HUDEP-2 (cell line): Measurements from ENCODE around the gene TAGLN.
A peak's percentile ranks its signal among the peaks of the same experiment; 100 is the strongest.
"Not testable (repeated sequence)": the region's sequence is repeated elsewhere in the genome, so short reads cannot be mapped to it uniquely, and the experiment has no call there.

Source experiments
- DNase-seq, 76 experiments: peaks; one replicate each; lab custom pipeline; 2025; ENCODE audit not compliant: unreplicated experiment in 76 of 76; lab: John Stamatoyannopoulos, UW

TAGLN gene

DNA sequence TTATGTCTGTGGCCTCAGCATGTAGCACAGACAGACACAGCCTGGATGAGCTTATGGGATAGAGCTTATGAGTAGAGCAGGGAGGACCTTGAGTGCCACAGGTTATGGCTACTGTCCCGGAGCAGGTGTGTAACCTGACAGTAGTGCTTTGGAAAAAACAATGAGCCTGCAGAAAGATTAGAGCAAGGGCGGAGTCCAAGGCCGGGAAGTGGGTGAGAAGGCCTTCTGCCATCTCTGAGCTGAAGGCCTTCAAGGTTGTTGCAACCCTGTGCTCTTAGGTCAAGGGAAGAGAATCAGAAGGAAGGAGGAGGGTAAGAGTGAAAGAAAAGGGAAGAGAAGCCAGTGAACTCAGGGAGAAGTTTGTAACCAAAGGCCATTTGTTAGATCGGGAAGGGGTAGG lies 3.9 kb upstream of the TAGLN start:
- DNase-seq: no peak

DNA sequence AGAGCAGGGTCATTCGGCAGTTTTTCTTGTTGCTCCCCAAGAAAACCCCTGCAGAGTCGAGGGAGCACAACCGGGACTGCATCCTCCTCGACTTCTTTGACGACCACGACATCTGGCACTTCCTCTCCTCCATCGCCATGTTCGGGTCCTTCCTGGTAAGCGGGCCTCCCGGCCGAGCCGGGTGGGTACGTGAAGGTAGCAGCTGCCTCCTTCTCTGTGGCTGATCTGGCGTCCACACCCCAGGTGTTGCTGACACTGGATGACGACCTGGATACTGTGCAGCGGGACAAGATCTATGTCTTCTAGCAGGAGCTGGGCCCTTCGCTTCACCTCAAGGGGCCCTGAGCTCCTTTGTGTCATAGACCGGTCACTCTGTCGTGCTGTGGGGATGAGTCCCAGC lies 3.4 kb upstream of the TAGLN start:
- no peak for DNase-seq

DNA sequence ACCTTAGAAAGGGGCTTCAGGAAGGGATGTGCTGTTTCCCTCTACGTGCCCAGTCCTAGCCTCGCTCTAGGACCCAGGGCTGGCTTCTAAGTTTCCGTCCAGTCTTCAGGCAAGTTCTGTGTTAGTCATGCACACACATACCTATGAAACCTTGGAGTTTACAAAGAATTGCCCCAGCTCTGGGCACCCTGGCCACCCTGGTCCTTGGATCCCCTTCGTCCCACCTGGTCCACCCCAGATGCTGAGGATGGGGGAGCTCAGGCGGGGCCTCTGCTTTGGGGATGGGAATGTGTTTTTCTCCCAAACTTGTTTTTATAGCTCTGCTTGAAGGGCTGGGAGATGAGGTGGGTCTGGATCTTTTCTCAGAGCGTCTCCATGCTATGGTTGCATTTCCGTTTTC lies 2.2 kb upstream of the TAGLN start:
- DNase-seq: no peak

DNA sequence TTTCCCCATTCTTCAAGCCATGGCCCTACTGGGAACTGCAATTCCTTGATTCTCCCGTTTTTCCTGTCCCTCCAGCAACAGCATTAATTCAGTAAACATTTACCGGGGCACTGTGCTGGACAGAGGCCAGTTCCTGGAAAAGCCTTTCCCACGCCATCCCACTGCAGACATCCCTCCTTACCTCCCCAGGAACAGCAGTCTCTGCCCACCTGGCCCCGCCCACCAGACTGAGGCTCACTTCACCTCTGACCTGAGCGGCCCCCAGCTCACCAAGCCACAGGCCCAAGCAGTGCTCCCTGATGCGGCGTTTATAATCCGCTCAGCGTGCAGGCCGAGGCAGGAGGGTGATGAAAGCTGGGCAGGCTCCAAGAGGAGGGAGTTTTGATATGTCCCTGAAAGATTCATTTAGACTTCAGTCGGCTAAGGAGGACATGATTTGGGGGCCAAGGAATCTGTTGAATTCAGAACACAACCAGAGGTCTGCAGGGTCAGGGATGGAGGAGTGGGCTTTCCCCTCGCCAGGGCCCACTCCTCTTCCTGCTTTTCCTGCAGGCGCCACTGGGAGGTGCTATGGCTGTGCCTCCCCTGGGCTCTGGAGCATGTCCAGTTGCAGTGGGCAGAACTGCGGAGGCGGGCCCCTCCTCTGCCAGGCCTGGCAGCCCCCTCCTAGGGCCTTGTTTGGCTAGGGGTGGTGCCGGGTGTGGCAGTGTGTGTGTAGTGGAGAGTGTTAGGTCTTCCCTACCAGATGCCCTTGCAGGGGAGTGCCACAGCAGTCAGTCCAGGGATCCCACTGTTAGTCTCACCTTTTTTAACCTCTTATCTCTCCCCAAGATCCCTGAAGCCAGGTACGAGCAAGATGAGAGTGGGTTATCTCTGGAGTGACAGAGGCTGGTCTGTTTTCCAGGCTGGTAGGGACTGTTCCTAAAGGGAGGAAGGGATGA lies 1.4 kb upstream of the TAGLN start:
- peak in 67 of 76 experiments; percentile 5 to 81 (median 55) for DNase-seq

DNA sequence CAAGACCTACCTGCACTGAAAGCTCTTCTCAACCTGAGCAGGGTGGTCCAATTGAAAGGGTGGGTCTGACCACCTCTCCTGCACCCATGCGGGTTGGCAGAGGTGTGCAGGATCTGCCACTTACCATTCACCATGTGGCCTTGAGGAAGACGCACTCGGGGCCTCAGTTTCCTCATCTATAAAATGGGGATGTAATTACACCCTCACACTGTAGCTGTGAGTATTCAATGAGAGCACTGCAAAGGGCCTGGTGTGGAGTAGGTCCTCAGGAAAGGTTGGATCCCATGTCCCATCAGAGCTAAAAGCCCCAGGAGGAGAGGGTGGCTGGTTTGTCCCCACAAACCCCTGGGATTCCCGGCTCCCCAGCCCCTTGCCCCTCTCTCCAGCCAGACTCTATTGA lies 557 bp upstream of the TAGLN start:
- DNase-seq: no peak

DNA sequence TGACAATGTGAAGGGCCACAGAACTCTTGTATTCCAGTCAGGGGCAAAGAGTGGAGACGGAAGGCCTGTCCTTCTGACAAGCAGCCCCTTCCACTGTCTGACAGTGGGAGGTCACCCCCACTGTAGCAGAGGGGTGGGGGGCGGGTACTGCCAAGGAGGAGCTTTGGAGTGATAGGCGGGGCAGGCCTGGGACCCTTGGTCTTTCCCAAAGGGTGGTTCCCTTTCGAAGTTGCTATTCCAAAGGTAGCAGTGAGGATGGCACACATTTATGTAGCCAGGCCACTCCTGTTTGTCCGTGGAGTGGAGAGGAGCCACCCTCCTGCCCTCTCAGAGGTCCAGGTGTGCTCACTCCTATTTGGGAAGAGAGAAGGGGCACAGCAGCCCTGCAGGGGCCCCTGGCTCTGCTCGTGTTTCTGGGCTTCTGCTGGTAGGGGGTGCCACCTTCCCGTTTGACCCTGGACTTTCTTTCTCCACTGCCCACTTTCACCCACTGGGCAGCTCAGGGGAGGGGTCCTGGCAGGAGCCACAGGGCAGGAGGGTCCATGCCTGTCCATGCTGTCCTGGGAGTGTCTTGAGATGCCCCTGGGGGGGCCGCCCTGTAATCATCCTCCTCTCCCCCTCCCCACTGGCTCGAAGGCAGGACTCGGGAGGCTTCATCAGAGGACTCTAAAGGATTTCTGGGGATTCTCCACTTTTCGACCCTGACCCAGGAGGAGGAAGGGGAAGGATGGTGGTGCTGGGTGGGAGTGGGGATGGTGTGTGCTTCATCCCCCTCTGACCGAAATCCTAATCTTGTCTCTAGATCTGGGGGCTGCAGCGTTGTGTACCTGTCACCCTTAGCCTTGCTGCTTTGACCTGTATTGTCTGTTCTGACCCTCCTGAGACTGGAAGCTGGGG lies 994 bp downstream of the TAGLN start:
- no peak for DNase-seq

DNA sequence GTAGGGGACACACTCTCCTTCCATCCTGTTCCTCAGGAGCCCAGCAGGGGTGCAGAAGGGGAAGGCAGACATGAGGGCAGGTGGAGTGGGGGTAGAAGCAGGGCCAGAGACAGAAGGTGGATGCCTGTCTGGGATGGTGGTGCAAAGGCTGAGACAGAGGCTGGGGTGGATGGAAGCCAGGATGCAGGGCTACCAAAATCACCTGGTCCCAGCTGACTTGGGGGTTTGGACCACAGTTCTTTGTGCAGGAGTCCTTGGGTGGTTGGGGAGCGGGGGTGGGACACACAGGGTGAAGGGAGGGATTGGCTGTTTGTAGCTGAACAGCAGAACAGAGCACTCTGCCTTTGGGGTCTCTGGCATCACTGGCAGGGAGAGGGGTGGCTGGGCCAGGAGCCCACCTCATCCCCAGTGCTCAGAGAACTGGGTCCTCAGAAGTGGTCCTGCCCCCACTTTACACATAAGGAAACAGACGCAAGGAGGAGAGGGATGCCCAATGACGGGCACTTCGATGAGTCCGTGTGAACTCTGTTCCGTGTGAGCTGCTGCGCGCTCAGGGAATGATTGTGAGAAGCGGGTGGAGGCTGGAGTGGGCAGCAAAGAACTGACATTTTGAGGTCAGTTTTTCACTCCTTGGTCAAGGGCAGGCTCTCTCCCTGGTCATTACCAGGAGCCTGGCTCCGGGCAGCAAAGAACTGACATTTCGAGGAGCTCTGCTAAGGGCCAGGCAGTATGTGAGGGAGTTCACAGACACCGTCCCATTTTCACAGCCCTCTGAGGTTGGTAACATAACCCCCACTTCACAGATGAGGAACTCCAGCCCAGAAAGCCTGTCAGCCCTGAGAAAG lies 1.9 kb downstream of the TAGLN start:
- DNase-seq: peak in 1 of 76 experiments; percentile 7

DNA sequence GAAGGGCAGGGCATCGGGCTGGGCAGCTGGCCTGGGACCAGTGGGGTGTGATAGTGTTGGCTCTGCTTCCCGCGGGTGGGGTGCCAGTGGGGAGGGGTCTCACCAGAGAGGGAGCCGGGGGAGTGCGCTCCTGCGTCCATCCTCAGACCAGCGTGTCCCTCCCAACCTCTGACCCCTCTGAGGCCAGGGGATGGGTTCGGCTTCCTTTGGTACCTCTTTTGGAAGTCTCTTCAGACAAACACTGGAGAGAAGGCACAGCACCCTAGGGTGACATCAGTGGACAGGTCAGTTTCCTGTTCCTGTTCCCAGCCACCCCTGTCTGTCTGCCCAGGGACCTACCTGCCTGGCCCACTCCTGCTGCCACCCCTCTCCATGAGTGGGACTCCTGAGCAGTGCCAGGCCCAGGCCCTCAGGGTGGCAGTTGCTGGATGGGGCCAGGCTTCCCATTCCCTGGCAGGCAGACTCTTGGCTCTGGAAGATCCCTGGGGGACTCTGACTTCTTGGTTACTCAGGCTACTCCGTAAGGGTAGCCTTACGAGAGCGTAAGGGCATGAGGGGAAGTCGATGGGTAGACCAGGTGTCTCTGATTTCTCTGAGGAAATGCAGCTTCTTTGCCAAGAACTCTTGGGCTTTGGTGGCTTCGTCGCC lies 2.6 kb downstream of the TAGLN start:
- peak in 4 of 76 experiments; percentile 17 to 29 (median 20) for DNase-seq

DNA sequence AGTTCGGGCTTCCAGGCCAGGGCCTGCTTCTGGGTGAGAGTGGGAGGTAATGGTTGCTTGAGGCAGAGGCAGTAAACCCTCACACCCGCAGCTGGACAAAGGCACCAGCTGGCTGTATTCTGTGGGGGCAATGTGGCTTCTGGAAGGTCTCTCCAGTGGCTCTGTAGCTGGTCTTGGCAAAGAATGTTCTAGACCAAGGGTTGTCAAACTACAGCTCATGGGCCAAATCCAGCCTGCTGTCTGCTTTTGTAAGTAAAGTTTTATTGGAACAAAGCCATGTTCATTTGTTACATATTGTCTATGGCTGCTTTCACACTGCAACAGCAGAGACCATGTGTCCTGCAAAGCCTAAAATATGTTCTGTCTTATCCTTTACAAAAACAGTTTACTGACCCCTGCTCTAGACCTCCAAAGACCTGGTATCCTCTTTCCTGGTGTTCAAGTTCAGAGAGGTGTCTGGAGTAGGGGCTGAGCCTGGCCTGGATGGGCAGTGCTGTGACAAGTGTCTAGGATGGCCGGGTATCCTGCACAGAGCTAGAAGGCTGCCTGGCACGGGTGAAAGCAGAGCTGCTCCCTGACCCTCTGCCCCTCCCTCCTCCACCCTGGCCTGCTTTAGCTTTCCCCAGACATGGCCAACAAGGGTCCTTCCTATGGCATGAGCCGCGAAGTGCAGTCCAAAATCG lies 3.4 kb downstream of the TAGLN start:
- DNase-seq: no peak

DNA sequence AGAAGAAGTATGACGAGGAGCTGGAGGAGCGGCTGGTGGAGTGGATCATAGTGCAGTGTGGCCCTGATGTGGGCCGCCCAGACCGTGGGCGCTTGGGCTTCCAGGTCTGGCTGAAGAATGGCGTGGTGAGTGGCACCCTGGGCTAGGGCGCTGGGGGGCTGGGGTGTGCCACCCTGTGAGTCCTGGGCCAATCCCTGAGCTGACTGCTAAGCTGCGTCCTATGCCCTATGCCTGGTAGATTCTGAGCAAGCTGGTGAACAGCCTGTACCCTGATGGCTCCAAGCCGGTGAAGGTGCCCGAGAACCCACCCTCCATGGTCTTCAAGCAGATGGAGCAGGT lies 3.9 kb downstream of the TAGLN start:
- no peak for DNase-seq

DNA sequence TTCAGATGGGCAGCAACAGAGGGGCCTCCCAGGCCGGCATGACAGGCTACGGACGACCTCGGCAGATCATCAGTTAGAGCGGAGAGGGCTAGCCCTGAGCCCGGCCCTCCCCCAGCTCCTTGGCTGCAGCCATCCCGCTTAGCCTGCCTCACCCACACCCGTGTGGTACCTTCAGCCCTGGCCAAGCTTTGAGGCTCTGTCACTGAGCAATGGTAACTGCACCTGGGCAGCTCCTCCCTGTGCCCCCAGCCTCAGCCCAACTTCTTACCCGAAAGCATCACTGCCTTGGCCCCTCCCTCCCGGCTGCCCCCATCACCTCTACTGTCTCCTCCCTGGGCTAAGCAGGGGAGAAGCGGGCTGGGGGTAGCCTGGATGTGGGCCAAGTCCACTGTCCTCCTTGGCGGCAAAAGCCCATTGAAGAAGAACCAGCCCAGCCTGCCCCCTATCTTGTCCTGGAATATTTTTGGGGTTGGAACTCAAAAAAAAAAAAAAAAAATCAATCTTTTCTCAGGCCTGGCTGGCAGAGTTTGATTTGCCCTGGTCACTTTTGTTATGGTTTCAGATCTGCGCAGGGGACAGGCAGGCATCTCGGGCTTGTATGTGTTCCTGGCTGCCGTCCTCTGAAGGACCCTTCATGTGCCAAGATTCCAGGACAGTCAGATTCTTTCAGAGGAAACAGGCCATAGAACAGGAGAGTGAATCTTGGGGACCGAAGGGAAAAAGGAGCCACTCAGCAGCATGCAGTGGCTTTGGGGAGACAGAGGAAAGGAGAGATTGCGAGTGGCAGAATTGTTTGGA lies 5.3 kb downstream of the TAGLN start:
- no peak for DNase-seq

DNA sequence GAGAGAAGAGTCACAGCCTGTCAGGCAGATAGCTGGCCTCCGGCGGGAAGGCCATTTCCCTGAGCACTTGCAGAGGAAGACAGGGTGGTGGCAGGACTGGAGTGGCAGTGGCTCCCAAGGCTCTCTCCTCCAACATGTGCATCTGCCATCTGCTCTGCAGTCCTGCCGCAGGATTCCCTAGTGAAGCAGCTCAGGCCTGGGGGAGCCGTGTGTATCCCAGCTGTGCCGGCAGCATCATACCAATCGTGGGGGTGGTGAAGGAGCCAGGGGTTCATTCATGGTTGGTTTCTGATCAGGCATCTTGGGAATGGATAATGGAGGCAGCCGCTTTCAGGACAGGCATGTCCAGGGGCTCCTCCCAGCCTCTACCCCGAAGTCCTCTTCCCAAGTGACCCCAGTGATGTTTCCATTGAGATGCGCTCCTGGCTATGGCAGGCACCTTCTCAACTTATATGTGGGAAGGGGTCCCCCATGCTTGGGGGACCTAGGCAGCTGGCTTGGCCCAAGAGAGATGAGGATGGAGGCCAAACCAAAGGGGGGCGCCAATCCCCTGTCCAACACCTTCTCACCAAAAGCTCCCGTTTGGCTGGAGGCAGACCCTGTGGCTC lies 6.1 kb downstream of the TAGLN start:
- no peak for DNase-seq

DNA sequence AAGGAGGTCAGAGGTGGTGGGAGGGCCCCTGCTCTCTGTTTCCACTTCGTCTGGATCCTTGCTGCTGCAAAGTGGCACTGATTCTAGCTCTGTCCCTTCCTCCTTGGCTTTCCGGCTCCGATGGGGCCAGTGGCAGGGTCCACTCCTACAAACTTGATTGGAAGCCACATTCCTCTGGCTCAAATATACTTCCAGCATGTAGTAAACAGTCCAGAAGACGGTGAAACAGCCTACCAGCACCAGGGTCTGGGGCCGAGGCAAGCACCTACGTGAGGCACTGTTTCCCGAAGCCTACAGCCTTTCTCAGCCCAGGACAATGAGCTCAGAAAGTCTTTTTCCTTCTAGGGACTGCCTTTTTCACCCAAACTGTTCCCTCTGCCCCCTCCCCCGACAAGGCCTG lies 6.9 kb downstream of the TAGLN start:
- not testable (repeated sequence) for DNase-seq

DNA sequence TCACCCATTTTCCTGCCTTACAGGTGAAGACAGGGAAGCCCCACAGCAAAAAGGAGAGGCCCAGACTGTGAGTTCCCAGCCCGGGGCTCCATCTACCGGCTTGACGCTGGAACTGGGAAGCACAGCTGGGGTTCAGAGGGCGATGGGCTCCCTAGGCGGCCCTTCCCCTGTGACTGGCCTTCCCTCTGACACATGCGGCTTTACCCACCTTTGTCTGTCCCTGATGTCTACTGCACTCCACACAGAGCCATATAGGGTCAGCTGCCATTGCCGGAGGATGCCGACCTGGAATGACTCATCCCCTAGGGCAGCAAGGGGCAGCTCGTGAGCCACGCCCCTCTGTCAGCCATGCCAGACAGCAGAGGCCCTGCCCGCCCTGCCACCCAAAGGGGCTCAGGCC lies 7.7 kb downstream of the TAGLN start:
- DNase-seq: not testable (repeated sequence)

DNA sequence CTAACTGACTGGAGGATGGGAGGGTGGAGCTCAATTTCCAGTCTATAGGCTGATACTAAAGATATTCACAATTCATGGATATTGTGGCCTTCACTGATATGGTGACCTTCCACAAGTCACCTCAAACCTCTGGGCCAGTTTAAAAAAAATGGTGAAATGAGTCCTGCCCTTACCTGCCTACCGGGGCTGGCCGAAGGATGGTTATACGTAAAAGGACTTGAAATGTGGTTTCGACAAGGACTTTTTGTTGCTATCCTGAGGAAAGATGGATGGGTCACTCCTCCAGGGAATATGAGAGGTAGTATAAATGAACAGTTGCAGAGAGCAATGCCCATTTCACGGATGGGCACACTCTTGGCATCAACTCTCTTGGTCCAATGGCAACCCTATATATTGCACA lies 8.3 kb downstream of the TAGLN start:
- not testable (repeated sequence) for DNase-seq

DNA sequence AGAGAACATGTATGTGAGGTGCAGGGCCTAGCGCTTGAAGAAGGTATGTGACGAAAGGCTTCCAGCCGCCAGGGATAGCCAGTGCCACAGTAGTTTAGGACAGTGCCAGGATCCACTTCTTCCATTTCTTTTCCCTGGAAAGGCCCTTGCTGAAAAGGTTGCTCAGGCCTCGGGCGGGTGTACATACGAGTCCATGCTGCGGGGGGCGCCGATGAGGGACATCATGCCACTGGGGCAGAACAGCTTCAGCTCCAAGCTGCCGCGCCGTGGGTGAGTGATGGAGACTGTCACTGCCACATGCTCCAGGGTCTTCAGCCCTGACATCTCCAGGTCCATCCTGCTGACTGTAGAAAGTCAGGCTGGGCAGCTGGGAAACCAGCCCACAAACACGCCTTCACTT lies 9.5 kb downstream of the TAGLN start:
- DNase-seq: not testable (repeated sequence)

DNA sequence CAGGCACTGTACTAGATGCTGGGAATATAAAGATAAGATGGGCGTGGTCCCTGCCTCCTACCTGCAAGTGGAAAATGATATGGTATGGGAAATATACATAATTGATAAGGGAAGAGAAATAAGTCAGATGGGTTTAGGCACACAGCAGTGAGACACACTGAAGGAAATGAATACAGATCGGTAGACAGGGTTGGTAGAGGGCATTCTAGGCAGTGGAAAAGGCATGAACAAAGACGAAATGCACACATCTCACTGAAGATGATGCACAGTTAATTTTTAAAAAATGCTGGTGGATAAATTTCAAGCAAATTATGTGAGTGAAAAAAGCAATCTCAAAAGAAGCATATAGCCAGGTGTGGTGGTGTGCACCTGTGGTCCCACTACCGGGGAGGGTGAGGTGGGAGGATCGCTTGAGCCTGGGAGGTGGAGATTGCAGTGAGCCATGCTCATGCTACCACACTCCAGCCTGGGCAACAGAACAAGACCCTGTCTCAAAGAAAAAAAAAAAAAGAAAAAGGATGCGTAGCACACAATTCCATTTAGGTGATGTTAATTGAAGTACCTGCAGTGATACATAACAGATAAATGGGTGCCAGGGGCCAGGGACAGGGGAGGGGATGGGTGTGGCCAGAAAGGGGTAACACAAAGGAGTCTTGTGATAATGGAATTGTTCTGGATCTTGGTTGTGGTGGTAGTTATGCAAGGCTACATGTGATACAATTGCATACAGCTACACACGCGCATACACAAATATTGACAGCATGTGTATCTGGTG lies 10.4 kb downstream of the TAGLN start:
- DNase-seq: peak in 1 of 76 experiments; percentile 11

DNA sequence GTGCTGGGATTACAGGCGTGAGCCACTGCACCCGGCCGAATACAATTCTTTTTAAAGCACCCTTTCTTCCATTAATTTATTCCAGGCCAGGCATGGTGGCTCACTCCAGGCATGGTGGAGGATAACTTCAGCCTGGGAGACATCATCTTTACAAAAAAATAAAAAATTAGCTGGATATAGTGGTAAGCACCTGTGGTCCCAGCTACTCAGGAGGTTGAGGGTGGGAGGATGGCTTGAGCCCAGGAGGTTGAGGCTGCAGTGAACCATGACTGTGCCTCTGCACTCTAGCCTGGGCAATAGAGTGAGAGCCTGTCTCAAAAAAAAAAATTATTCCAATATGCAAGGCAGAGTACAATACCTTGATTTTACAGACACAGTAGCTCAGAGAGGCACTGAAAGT lies 11.4 kb downstream of the TAGLN start:
- DNase-seq: no peak
